ENCODE data around the gene TUBA4A. TPM values are rescaled to one million over a fixed set of nuclear protein-coding genes. Genes with fewer than 3 reads are reported as not detected.
A peak's percentile ranks its signal among the peaks of the same experiment; 100 is the strongest.

Gene TUBA4A
- total and polyA plus RNA-seq, 2 of the 8 experiments (the other 6 are each of a cell fraction or from before 2014, with no cell fraction given), result 67.3 to 172 TPM

- TF ChIP-seq USF2 (IDR thresholded peaks at IDR 0.05; ENCODE audit: low read length) (no peak), SIRT6 (IDR thresholded peaks at IDR 0.05; ENCODE audit: low read length) (no peak), PHF8 (conservative IDR thresholded peaks at IDR 0.05; ENCODE audit: low read depth, low read length) (peak; percentile 46), RAD21 (IDR thresholded peaks at IDR 0.05 in 1 of 2, conservative IDR thresholded peaks at IDR 0.05 in 1 of 2; ENCODE audit: low read depth in 2 of 2, low read length in 2 of 2) (peak in 1 of 2 experiments; percentile 15; a peak in 1 of 4 replicates), TBP (IDR thresholded peaks at IDR 0.05; ENCODE audit: low read depth, low read length) (peak; percentile 58; the same call in 1 of the 2 replicates), ATF2 (IDR thresholded peaks at IDR 0.05; ENCODE audit: low read length) (no peak), NRF1 (IDR thresholded peaks at IDR 0.05; ENCODE audit: low read depth, low read length) (peak; percentile 18), CREB1 (IDR thresholded peaks at IDR 0.05) (peak; percentile 87), POU5F1 (IDR thresholded peaks at IDR 0.05; ENCODE audit: low read depth, low read length) (no peak), EZH2 (IDR thresholded peaks at IDR 0.05; ENCODE audit: low read depth, low read length, severe bottlenecking) (no peak), POLR2AphosphoS5 (IDR thresholded peaks at IDR 0.05; ENCODE audit: low read depth, low read length) (peak; percentile 87), KDM1A (IDR thresholded peaks at IDR 0.05; ENCODE audit: borderline replicate concordance, low read length) (no peak), HDAC2 (IDR thresholded peaks at IDR 0.05; ENCODE audit: borderline replicate concordance in 1 of 2, low read depth in 2 of 2, low read length in 2 of 2) (peak in 1 of 2 experiments; percentile 16; a peak in 1 of 4 replicates), RXRA (IDR thresholded peaks at IDR 0.05; ENCODE audit: insufficient read depth, low read depth, low read length) (no peak), POLR2A (IDR thresholded peaks at IDR 0.05; ENCODE audit: control extremely low read depth in 1 of 2, low read depth in 2 of 2, low read length in 2 of 2) (peak in 1 of 2 experiments; percentile 81; a peak in 2 of 3 replicates), JUND (IDR thresholded peaks at IDR 0.05; ENCODE audit: low read length) (peak; percentile 74), MAX (IDR thresholded peaks at IDR 0.05) (no peak), SAP30 (IDR thresholded peaks at IDR 0.05; ENCODE audit: insufficient read depth, insufficient replicate concordance, low read length) (peak; percentile 54), NANOG (IDR thresholded peaks at IDR 0.05; ENCODE audit: insufficient read depth, low read depth, low read length, poor library complexity, severe bottlenecking) (no peak), ASH2L (IDR thresholded peaks at IDR 0.05; ENCODE audit: low read length) (peak; percentile 59)
Measured at GRCh38 chr2:219206328-219207133, 47.2 kb downstream of the TUBA4A start, which contains the start of gene ZFAND2B (continued).

Measured in H1 (cell line).